ENCODE measurements around the gene PCED1B.

Gene PCED1B

GRCh38 chr12:47077206-47078085 lies 2.0 kb upstream of the PCED1B start:
- Histone ChIP-seq H3K27ac (ENCODE audit: low read depth, low read length) (no peak overlapping the region), H3K36me3 (ENCODE audit: control insufficient read depth in 1 of 2, insufficient read depth in 2 of 2, low read length in 2 of 2) (peaks cover 0 to 6% of the 10 kb centered on the region in 2 experiments), H4K8ac (ENCODE audit: low read depth, low read length) (no peak overlapping the region), H3K27me3 (ENCODE audit: insufficient read depth, low read length) (no peaks in the 10 kb centered on the region), H3K9ac (ENCODE audit: low read length) (no peak overlapping the region), H2AFZ (ENCODE audit: insufficient read depth, low read length, poor library complexity) (no peak overlapping the region), H3K79me2 (ENCODE audit: control insufficient read depth, insufficient read depth, low read length, poor library complexity) (peaks cover 4% of the 10 kb centered on the region), H4K91ac (ENCODE audit: low read depth, low read length) (no peak overlapping the region), H3K79me1 (ENCODE audit: low read length) (peaks cover 12% of the 10 kb centered on the region), H3K4me1 (ENCODE audit: control insufficient read depth in 1 of 2, insufficient read depth in 2 of 2, low read length in 2 of 2) (peaks cover 0 to 3% of the 10 kb centered on the region in 2 experiments), H3K14ac (ENCODE audit: low read length) (no peak overlapping the region), H2BK120ac (ENCODE audit: insufficient read depth, low read length, poor library complexity) (no peak overlapping the region), H3K23ac (ENCODE audit: low read length) (no peak overlapping the region), H3K18ac (ENCODE audit: low read length) (peak overlapping the region; percentile 52), H3K4me2 (ENCODE audit: low read length) (no peak overlapping the region), H4K12ac (ENCODE audit: low read depth, low read length) (no peak overlapping the region), H3K9me3 (ENCODE audit: insufficient read depth, low read depth, low read length) (no peaks in the 10 kb centered on the region), H3K4ac (ENCODE audit: low read depth, low read length) (no peak overlapping the region), H3K4me3 (ENCODE audit: low read depth, low read length) (peak overlapping the region; percentile 14), H2BK5ac (ENCODE audit: low read depth, low read length, poor library complexity) (no peak overlapping the region), H2BK12ac (ENCODE audit: low read length) (no peak overlapping the region), H2AK5ac (ENCODE audit: low read length) (no peak overlapping the region)
- no peak for DNase-seq
- WGBS (ENCODE audit: extremely low coverage, insufficient coverage, insufficient read length), result no CpG with 5 or more reads among the region's 17 CpGs

- H2BK12ac ChIP-seq (ENCODE audit: low read length), result no peak overlapping the region
- H3K79me2 ChIP-seq (ENCODE audit: control insufficient read depth, insufficient read depth, low read length, poor library complexity), result peaks cover 4% of the 10 kb centered on the region
Observed at GRCh38 chr12:47078086-47078395, 1.4 kb upstream of the PCED1B start.

GRCh38 chr12:47078733-47079467 lies 521 bp upstream of the PCED1B start:
- no peak for DNase-seq
- no peaks in the 10 kb centered on the region for H3K27me3 ChIP-seq (ENCODE audit: insufficient read depth, low read length)
- H2AFZ ChIP-seq (ENCODE audit: insufficient read depth, low read length, poor library complexity), result peak overlapping the region; percentile 79
- peaks cover 0 to 6% of the 10 kb centered on the region in 2 experiments for H3K36me3 ChIP-seq (ENCODE audit: control insufficient read depth in 1 of 2, insufficient read depth in 2 of 2, low read length in 2 of 2)
- no peak overlapping the region for H4K12ac ChIP-seq (ENCODE audit: low read depth, low read length)
- no peak overlapping the region for H3K27ac ChIP-seq (ENCODE audit: low read depth, low read length)
- peak overlapping the region; percentile 80 for H3K4me2 ChIP-seq (ENCODE audit: low read length)
- no peak overlapping the region for H2BK5ac ChIP-seq (ENCODE audit: low read depth, low read length, poor library complexity)
- H3K4me3 ChIP-seq (ENCODE audit: low read depth, low read length), result peak overlapping the region; percentile 80
- no peak overlapping the region for H3K18ac ChIP-seq (ENCODE audit: low read length)
- no peak overlapping the region for H2BK12ac ChIP-seq (ENCODE audit: low read length)
- no peak overlapping the region for H4K8ac ChIP-seq (ENCODE audit: low read depth, low read length)
- no peak overlapping the region for H3K23ac ChIP-seq (ENCODE audit: low read length)
- no peak overlapping the region for H3K9ac ChIP-seq (ENCODE audit: low read length)
- H3K79me1 ChIP-seq (ENCODE audit: low read length), result peaks cover 18% of the 10 kb centered on the region
- no CpG with 5 or more reads among the region's 17 CpGs for WGBS (ENCODE audit: extremely low coverage, insufficient coverage, insufficient read length)
- H2AK5ac ChIP-seq (ENCODE audit: low read length), result no peak overlapping the region
- peaks cover 7 to 10% of the 10 kb centered on the region in 2 experiments for H3K4me1 ChIP-seq (ENCODE audit: control insufficient read depth in 1 of 2, insufficient read depth in 2 of 2, low read length in 2 of 2)
- no peaks in the 10 kb centered on the region for H3K9me3 ChIP-seq (ENCODE audit: insufficient read depth, low read depth, low read length)
- H3K4ac ChIP-seq (ENCODE audit: low read depth, low read length), result no peak overlapping the region
- H3K79me2 ChIP-seq (ENCODE audit: control insufficient read depth, insufficient read depth, low read length, poor library complexity), result peaks cover 4% of the 10 kb centered on the region
- H4K91ac ChIP-seq (ENCODE audit: low read depth, low read length), result no peak overlapping the region
- H3K14ac ChIP-seq (ENCODE audit: low read length), result peak overlapping the region; percentile 28
- H2BK120ac ChIP-seq (ENCODE audit: insufficient read depth, low read length, poor library complexity), result no peak overlapping the region

More at GRCh38 chr12:47078086-47078395, 1.4 kb upstream of the PCED1B start:
- Histone ChIP-seq H3K79me1 (ENCODE audit: low read length) (peaks cover 12% of the 10 kb centered on the region), H3K4me2 (ENCODE audit: low read length) (no peak overlapping the region), H3K4me3 (ENCODE audit: low read depth, low read length) (no peak overlapping the region), H4K91ac (ENCODE audit: low read depth, low read length) (no peak overlapping the region), H3K27me3 (ENCODE audit: insufficient read depth, low read length) (no peaks in the 10 kb centered on the region), H3K23ac (ENCODE audit: low read length) (no peak overlapping the region), H3K4ac (ENCODE audit: low read depth, low read length) (no peak overlapping the region), H3K27ac (ENCODE audit: low read depth, low read length) (no peak overlapping the region), H2BK120ac (ENCODE audit: insufficient read depth, low read length, poor library complexity) (no peak overlapping the region), H3K14ac (ENCODE audit: low read length) (no peak overlapping the region), H2AK5ac (ENCODE audit: low read length) (no peak overlapping the region), H4K8ac (ENCODE audit: low read depth, low read length) (no peak overlapping the region), H3K36me3 (ENCODE audit: control insufficient read depth in 1 of 2, insufficient read depth in 2 of 2, low read length in 2 of 2) (peaks cover 0 to 6% of the 10 kb centered on the region in 2 experiments), H2AFZ (ENCODE audit: insufficient read depth, low read length, poor library complexity) (no peak overlapping the region), H3K9me3 (ENCODE audit: insufficient read depth, low read depth, low read length) (no peaks in the 10 kb centered on the region), H4K12ac (ENCODE audit: low read depth, low read length) (no peak overlapping the region), H3K4me1 (ENCODE audit: control insufficient read depth in 1 of 2, insufficient read depth in 2 of 2, low read length in 2 of 2) (peaks cover under 1 to 3% of the 10 kb centered on the region in 2 experiments), H3K9ac (ENCODE audit: low read length) (no peak overlapping the region), H2BK5ac (ENCODE audit: low read depth, low read length, poor library complexity) (no peak overlapping the region), H3K18ac (ENCODE audit: low read length) (peak overlapping the region; percentile 52)
- DNase-seq, result no peak
- WGBS (ENCODE audit: extremely low coverage, insufficient coverage, insufficient read length), result no CpG with 5 or more reads among the region's 8 CpGs

GRCh38 chr12:47079981-47080724 lies 732 bp downstream of the PCED1B start:
- WGBS (ENCODE audit: extremely low coverage, insufficient coverage, insufficient read length), result no CpG with 5 or more reads among the region's 49 CpGs

More at GRCh38 chr12:47079981-47080724, 732 bp downstream of the PCED1B start:
- Histone ChIP-seq H3K14ac (ENCODE audit: low read length) (peak overlapping the region; percentile 79), H4K91ac (ENCODE audit: low read depth, low read length) (peak overlapping the region; percentile 87), H4K8ac (ENCODE audit: low read depth, low read length) (peak overlapping the region; percentile 90), H2BK5ac (ENCODE audit: low read depth, low read length, poor library complexity) (peak overlapping the region; percentile 67), H3K18ac (ENCODE audit: low read length) (peak overlapping the region; percentile 97), H3K4me1 (ENCODE audit: control insufficient read depth in 1 of 2, insufficient read depth in 2 of 2, low read length in 2 of 2) (peaks cover 10 to 13% of the 10 kb centered on the region in 2 experiments), H3K27me3 (ENCODE audit: insufficient read depth, low read length) (no peaks in the 10 kb centered on the region), H2AK5ac (ENCODE audit: low read length) (peak overlapping the region; percentile 12), H3K4ac (ENCODE audit: low read depth, low read length) (peak overlapping the region; percentile 4), H4K12ac (ENCODE audit: low read depth, low read length) (peak overlapping the region; percentile 52), H3K9me3 (ENCODE audit: insufficient read depth, low read depth, low read length) (no peaks in the 10 kb centered on the region), H3K23ac (ENCODE audit: low read length) (no peak overlapping the region), H3K79me2 (ENCODE audit: control insufficient read depth, insufficient read depth, low read length, poor library complexity) (peaks cover 4% of the 10 kb centered on the region), H3K4me2 (ENCODE audit: low read length) (peak overlapping the region; percentile 80), H2BK120ac (ENCODE audit: insufficient read depth, low read length, poor library complexity) (peak overlapping the region; percentile 90), H2BK12ac (ENCODE audit: low read length) (peak overlapping the region; percentile 94), H2AFZ (ENCODE audit: insufficient read depth, low read length, poor library complexity) (peak overlapping the region; percentile 51), H3K4me3 (ENCODE audit: low read depth, low read length) (peak overlapping the region; percentile 80), H3K27ac (ENCODE audit: low read depth, low read length) (peak overlapping the region; percentile 29), H3K36me3 (ENCODE audit: control insufficient read depth in 1 of 2, insufficient read depth in 2 of 2, low read length in 2 of 2) (peaks cover 0 to 6% of the 10 kb centered on the region in 2 experiments), H3K79me1 (ENCODE audit: low read length) (peaks cover 26% of the 10 kb centered on the region), H3K9ac (ENCODE audit: low read length) (peak overlapping the region; percentile 18)
- DNase-seq, result peak; percentile 68 to 73

Data from trophoblast cell (in vitro differentiated cells and primary cell).